ENCODE results near the gene TMEM178A.
"Not testable (repeated sequence)": the region's sequence is repeated elsewhere in the genome, so short reads cannot be mapped to it uniquely, and the experiment has no call there.

The TMEM178A gene

GRCh38 chr2:39665811-39666490, at the start of gene TMEM178A:
Gene TMEM178A (plus strand): TSS chr2:39665917. CDS start chr2:39665975, 58 bp downstream.
- DNase-seq (ENCODE audit: low read depth in 1 of 2, low spot score in 1 of 2), result no peak

GRCh38 chr2:39618236-39618635, 47.5 kb upstream of the TMEM178A start:
- DNase-seq (ENCODE audit: low read depth in 1 of 2, low spot score in 1 of 2), result no peak

- no peak for DNase-seq (ENCODE audit: low read depth in 1 of 2, low spot score in 1 of 2)
These were observed 47.0 kb upstream of the TMEM178A start for GRCh38 chr2:39618736-39619135.

GRCh38 chr2:39620067-39620466, 45.6 kb upstream of the TMEM178A start:
- no peak for DNase-seq (ENCODE audit: low read depth in 1 of 2, low spot score in 1 of 2)

- DNase-seq (ENCODE audit: low read depth in 1 of 2, low spot score in 1 of 2), result no peak
These were observed 44.1 kb upstream of the TMEM178A start for GRCh38 chr2:39621596-39621995.

- no peak for DNase-seq (ENCODE audit: low read depth in 1 of 2, low spot score in 1 of 2)
These were observed 42.9 kb upstream of the TMEM178A start for GRCh38 chr2:39622860-39623259.

GRCh38 chr2:39623917-39624316, 41.8 kb upstream of the TMEM178A start:
- DNase-seq (ENCODE audit: low read depth in 1 of 2, low spot score in 1 of 2), result no peak

- no peak for DNase-seq (ENCODE audit: low read depth in 1 of 2, low spot score in 1 of 2)
These were observed 40.4 kb upstream of the TMEM178A start for GRCh38 chr2:39625193-39625926.

GRCh38 chr2:39625927-39626270, 39.8 kb upstream of the TMEM178A start:
- no peak for DNase-seq (ENCODE audit: low read depth in 1 of 2, low spot score in 1 of 2)

- DNase-seq (ENCODE audit: low read depth in 1 of 2, low spot score in 1 of 2), result not testable (repeated sequence)
These were observed 37.4 kb upstream of the TMEM178A start for GRCh38 chr2:39628346-39628745.

- DNase-seq (ENCODE audit: low read depth in 1 of 2, low spot score in 1 of 2), result no peak
These were observed 36.1 kb upstream of the TMEM178A start for GRCh38 chr2:39629646-39630045.

- no peak for DNase-seq (ENCODE audit: low read depth in 1 of 2, low spot score in 1 of 2)
These were observed 34.5 kb upstream of the TMEM178A start for GRCh38 chr2:39631256-39631655.

- no peak for DNase-seq (ENCODE audit: low read depth in 1 of 2, low spot score in 1 of 2)
These were observed 34.0 kb upstream of the TMEM178A start for GRCh38 chr2:39631718-39632117.

- DNase-seq (ENCODE audit: low read depth in 1 of 2, low spot score in 1 of 2), result no peak
These were observed 32.8 kb upstream of the TMEM178A start for GRCh38 chr2:39632876-39633275.

GRCh38 chr2:39636306-39636705, 29.4 kb upstream of the TMEM178A start:
- no peak for DNase-seq (ENCODE audit: low read depth in 1 of 2, low spot score in 1 of 2)

- DNase-seq (ENCODE audit: low read depth in 1 of 2, low spot score in 1 of 2), result no peak
These were observed 27.1 kb upstream of the TMEM178A start for GRCh38 chr2:39638581-39638980.

GRCh38 chr2:39640107-39640506, 25.6 kb upstream of the TMEM178A start:
- DNase-seq (ENCODE audit: low read depth in 1 of 2, low spot score in 1 of 2), result no peak

- no peak for DNase-seq (ENCODE audit: low read depth in 1 of 2, low spot score in 1 of 2)
These were observed 25.0 kb upstream of the TMEM178A start for GRCh38 chr2:39640681-39641080.

- DNase-seq (ENCODE audit: low read depth in 1 of 2, low spot score in 1 of 2), result no peak
These were observed 24.1 kb upstream of the TMEM178A start for GRCh38 chr2:39641635-39642034.

GRCh38 chr2:39642051-39642718, 23.5 kb upstream of the TMEM178A start:
- no peak for DNase-seq (ENCODE audit: low read depth in 1 of 2, low spot score in 1 of 2)

- no peak for DNase-seq (ENCODE audit: low read depth in 1 of 2, low spot score in 1 of 2)
These were observed 19.9 kb upstream of the TMEM178A start for GRCh38 chr2:39645826-39646225.

- no peak for DNase-seq (ENCODE audit: low read depth in 1 of 2, low spot score in 1 of 2)
These were observed 19.4 kb upstream of the TMEM178A start for GRCh38 chr2:39646267-39646666.

All from activated T-helper 1 cell treated with anti-CD3 and anti-CD28 coated beads, Interleukin-2, amount 50 U/mL, for 16 hours (primary cell).